NB4 (cell line): Measurements from ENCODE around the gene GGCX.

Experiments used
- CTCF ChIP-seq: IDR thresholded peaks from one replicate; pipeline ENCODE4 v1.5.1; 2012; ENCODE audit warnings: low read depth, low read length
- MAX ChIP-seq: IDR thresholded peaks from 2 replicates; pipeline ENCODE4 v1.6.1; 2011; ENCODE audit warnings: low read depth, low read length
- MYC ChIP-seq: IDR thresholded peaks from 2 replicates; pipeline ENCODE4 v1.6.1; 2011; ENCODE audit warnings: low read depth, low read length
- POLR2A ChIP-seq: IDR thresholded peaks from 2 replicates; pipeline ENCODE4 v1.6.1; 2011; ENCODE audit warnings: mild to moderate bottlenecking; ENCODE audit not compliant: insufficient read length; ENCODE audit errors: extremely low read depth

- TF ChIP-seq CTCF = no peak
- peak; percentile 17 for TF ChIP-seq POLR2A
- TF ChIP-seq MYC = no peak
- TF ChIP-seq MAX = no peak
Observed at GRCh38 chr2:85541753-85542457, 19.4 kb downstream of the GGCX start.
